Measurements from ENCODE around the gene DIPK2B.

Gene DIPK2B, protein sequence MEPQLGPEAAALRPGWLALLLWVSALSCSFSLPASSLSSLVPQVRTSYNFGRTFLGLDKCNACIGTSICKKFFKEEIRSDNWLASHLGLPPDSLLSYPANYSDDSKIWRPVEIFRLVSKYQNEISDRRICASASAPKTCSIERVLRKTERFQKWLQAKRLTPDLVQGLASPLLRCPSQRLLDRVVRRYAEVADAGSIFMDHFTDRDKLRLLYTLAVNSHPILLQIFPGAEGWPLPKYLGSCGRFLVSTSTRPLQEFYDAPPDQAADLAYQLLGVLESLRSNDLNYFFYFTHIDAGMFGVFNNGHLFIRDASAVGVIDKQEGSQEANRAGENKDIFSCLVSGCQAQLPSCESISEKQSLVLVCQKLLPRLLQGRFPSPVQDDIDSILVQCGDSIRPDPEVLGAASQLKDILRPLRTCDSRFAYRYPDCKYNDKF

DNA sequence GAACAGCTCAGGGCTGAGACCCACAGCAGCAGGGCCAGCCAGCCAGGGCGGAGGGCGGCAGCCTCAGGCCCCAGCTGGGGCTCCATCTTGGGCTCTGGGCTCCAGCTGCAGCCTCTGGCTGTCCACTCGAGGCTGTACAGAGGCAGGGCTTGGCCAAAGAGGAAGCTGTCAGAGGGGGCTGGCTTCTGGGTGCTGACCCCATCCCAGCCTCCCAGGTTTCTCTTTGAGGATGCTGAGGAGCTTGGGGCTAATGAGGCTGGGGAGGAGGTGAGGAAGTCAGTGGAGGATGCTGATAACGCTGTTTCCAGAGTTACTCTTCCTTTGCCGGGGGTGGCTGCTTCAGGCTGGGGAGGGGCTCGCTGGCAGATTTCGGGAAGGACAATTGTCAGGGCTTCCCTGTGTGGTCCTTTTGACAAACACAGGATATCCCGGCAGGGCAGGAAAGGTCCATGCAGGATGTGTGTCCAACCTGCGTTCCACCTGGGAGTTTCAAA is at the start of gene DIPK2B:
Gene DIPK2B, minus strand, starts transcription at position 136 of the 494 bp plus-strand sequence. Its CDS starts 50 bp downstream, at position 86.
- no peak within 1 kb of the TSS for H3K4me3 ChIP-seq (ENCODE audit: low read length)
- no peaks in the 10 kb centered on the region for H3K4me1 ChIP-seq (ENCODE audit: control insufficient read depth, insufficient read depth, low read length)
- no peak within 1 kb of the TSS for H3K27ac ChIP-seq (ENCODE audit: low read depth, low read length)
- H3K36me3 ChIP-seq (ENCODE audit: control insufficient read depth, insufficient read depth, low read length) = no peaks in the 10 kb centered on the region
- no peak within 1 kb of the TSS for H3K9ac ChIP-seq (ENCODE audit: low read length)
- H3K27me3 ChIP-seq (ENCODE audit: control insufficient read depth, insufficient read depth, low read length) = peaks cover 2% of the 10 kb centered on the region

DNA sequence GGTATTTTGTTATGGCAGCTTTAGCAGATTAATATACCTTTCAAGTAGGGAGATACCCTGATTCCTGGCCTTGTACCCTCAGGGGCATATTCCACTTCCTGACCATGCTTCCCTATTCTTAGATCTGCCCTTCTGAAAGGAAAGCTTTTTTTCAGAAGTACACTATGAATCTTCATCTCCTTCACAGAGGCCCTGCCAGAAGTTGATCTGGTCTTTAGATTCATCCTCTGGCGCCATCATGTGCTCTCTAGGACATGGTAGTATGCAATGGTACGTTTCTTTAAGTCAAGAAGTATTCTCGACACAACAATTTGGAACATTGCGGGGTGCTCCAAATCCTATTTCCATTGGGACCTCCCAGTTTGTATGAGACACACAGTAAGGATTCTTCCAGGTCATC is 39.6 kb upstream of the DIPK2B start:
- H3K4me3 ChIP-seq (ENCODE audit: low read length) = no peak overlapping the region
- H3K27me3 ChIP-seq (ENCODE audit: control insufficient read depth, insufficient read depth, low read length) = no peaks in the 10 kb centered on the region
- H3K27ac ChIP-seq (ENCODE audit: low read depth, low read length) = no peak overlapping the region

DNA sequence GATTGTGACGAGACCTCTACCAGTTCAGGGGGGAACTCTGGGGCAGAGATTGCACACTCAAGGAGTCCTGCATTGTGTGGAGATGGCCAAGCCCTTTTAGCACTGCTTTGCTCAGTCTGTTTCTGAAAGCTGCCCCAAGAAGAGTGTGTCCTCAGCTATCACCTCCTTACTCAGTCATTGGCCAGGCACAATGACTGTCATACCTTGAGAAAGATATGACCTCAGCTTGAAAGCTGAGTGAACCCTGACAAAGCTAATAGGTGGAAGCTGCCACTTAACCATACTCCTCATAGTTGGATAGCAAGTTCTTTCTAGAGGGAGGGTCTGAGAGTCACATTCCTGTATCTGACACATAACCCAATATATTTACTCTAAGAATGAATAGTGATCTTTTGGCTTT is 37.8 kb upstream of the DIPK2B start:
- H3K4me1 ChIP-seq (ENCODE audit: control insufficient read depth, insufficient read depth, low read length) = no peaks in the 10 kb centered on the region
- H3K36me3 ChIP-seq (ENCODE audit: control insufficient read depth, insufficient read depth, low read length) = no peaks in the 10 kb centered on the region
- H3K4me3 ChIP-seq (ENCODE audit: low read length) = no peak overlapping the region
- no peaks in the 10 kb centered on the region for H3K27me3 ChIP-seq (ENCODE audit: control insufficient read depth, insufficient read depth, low read length)
- no peak overlapping the region for H3K9ac ChIP-seq (ENCODE audit: low read length)
- H3K27ac ChIP-seq (ENCODE audit: low read depth, low read length) = no peak overlapping the region

More for the DNA sequence above, 39.6 kb upstream of the DIPK2B start:
- H3K9ac ChIP-seq (ENCODE audit: low read length) = no peak overlapping the region
- no peaks in the 10 kb centered on the region for H3K36me3 ChIP-seq (ENCODE audit: control insufficient read depth, insufficient read depth, low read length)
- no peaks in the 10 kb centered on the region for H3K4me1 ChIP-seq (ENCODE audit: control insufficient read depth, insufficient read depth, low read length)

DNA sequence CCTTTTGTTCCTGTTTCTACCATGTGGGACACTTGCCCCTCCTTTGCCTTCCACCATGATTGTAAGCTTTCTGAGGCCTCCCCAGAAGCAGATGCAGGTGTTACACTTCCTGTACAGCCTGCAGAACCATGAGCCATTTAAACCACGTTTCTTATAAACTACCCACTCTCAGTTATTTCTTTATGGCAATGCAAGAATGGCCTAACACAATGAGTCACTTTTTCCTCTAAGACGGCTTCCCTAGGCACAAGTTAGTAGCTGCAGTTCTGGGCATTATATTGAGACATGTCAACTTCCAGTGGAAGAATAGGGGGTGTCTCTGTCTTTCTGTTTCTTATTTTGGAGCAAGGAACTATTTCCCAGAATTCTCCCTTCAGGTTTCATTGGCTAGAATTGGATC is 32.9 kb upstream of the DIPK2B start:
- no peaks in the 10 kb centered on the region for H3K27me3 ChIP-seq (ENCODE audit: control insufficient read depth, insufficient read depth, low read length)

DNA sequence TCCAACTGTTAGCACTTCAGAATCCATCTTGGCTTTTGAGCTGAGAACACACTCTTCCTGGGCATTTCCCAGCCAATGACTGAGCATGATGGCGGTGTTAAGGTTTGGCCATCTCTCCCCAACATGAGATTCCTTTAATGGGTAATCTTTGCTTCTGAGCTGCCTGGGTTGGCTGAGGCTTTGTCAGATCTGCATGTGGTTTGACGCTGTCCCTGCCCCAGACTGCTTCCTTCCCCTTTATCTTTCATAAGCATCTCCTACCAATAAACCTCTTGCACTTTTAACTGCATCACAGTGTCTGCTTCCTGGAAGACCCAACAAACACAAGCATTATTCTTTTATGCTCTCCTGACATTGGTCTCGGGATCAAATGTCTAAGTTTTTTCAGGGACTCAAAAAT is 31.5 kb upstream of the DIPK2B start:
- Histone ChIP-seq H3K27me3 (ENCODE audit: control insufficient read depth, insufficient read depth, low read length) (no peaks in the 10 kb centered on the region), H3K4me3 (ENCODE audit: low read length) (no peak overlapping the region), H3K36me3 (ENCODE audit: control insufficient read depth, insufficient read depth, low read length) (no peaks in the 10 kb centered on the region), H3K4me1 (ENCODE audit: control insufficient read depth, insufficient read depth, low read length) (no peaks in the 10 kb centered on the region), H3K9ac (ENCODE audit: low read length) (no peak overlapping the region), H3K27ac (ENCODE audit: low read depth, low read length) (no peak overlapping the region)

More for the DNA sequence above, 32.9 kb upstream of the DIPK2B start:
- H3K9ac ChIP-seq (ENCODE audit: low read length) = no peak overlapping the region
- no peaks in the 10 kb centered on the region for H3K4me1 ChIP-seq (ENCODE audit: control insufficient read depth, insufficient read depth, low read length)
- H3K36me3 ChIP-seq (ENCODE audit: control insufficient read depth, insufficient read depth, low read length) = no peaks in the 10 kb centered on the region
- no peak overlapping the region for H3K4me3 ChIP-seq (ENCODE audit: low read length)
- H3K27ac ChIP-seq (ENCODE audit: low read depth, low read length) = no peak overlapping the region

DNA sequence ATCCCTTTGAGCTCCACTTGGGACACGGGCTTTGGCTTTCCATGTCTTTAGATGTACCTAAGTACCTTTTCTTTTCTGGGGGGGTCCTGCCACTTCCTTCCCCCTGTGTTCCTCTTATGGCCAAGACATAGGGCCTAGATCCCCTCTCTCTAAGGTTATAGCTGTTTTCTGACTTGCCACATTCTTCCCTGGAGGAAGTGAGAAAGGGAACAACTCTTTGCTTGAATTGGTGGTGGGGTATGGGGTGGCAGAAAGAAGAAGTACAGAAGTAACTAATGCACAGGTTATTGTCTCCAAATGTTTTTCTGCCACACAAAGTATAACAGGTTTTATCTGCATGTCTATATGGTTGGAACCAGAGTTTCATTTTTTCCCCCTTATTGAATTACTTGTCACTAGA is 29.7 kb upstream of the DIPK2B start:
- H3K4me3 ChIP-seq (ENCODE audit: low read length) = no peak overlapping the region
- H3K27me3 ChIP-seq (ENCODE audit: control insufficient read depth, insufficient read depth, low read length) = no peaks in the 10 kb centered on the region
- H3K27ac ChIP-seq (ENCODE audit: low read depth, low read length) = no peak overlapping the region
- H3K36me3 ChIP-seq (ENCODE audit: control insufficient read depth, insufficient read depth, low read length) = no peaks in the 10 kb centered on the region
- no peaks in the 10 kb centered on the region for H3K4me1 ChIP-seq (ENCODE audit: control insufficient read depth, insufficient read depth, low read length)
- H3K9ac ChIP-seq (ENCODE audit: low read length) = no peak overlapping the region

DNA sequence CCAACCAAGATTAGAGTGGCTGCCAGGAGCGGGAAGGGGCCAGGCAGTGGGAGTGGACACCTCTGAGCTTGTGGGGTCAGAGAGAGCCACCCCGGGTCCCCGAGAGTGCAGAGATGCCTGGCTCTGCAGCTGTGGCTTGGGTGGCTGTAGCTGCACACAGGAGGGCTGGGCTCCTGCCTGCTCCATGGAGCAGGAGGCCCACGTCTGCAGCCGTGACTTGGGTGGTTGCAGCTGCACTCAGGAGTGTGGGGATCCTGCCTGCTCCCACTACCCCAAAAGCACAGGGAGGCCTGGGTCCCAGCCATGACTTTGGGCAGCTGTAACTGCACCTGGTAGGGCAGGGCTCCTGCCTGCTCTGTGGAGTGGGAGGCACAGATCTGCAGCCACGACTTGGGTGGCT is 28.7 kb upstream of the DIPK2B start:
- H3K4me3 ChIP-seq (ENCODE audit: low read length) = no peak overlapping the region
- no peaks in the 10 kb centered on the region for H3K27me3 ChIP-seq (ENCODE audit: control insufficient read depth, insufficient read depth, low read length)

DNA sequence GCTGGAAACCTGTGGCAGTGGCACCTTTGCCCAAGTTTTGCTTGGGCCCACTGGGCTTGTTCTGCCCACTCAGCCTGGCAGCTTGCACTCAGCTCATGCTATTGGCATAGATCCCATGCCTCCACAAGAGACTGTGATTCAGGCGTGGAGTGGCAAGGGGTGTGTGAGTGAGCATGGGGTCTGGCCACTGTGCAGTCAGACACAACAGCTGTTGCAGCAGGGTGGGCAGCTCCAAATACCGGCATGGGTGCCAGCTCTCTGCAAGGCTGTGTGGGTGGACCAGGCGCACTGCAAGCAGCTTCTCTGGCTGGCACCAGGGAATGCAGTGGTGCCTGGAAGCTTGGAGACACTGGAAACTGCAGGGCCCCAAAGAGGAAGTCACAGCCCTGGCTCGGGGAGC is 27.4 kb upstream of the DIPK2B start:
- no peak overlapping the region for H3K4me3 ChIP-seq (ENCODE audit: low read length)
- no peaks in the 10 kb centered on the region for H3K27me3 ChIP-seq (ENCODE audit: control insufficient read depth, insufficient read depth, low read length)
- H3K36me3 ChIP-seq (ENCODE audit: control insufficient read depth, insufficient read depth, low read length) = no peaks in the 10 kb centered on the region
- no peak overlapping the region for H3K9ac ChIP-seq (ENCODE audit: low read length)
- H3K4me1 ChIP-seq (ENCODE audit: control insufficient read depth, insufficient read depth, low read length) = no peaks in the 10 kb centered on the region
- H3K27ac ChIP-seq (ENCODE audit: low read depth, low read length) = no peak overlapping the region

More for the DNA sequence above, 28.7 kb upstream of the DIPK2B start:
- no peak overlapping the region for H3K27ac ChIP-seq (ENCODE audit: low read depth, low read length)
- no peaks in the 10 kb centered on the region for H3K4me1 ChIP-seq (ENCODE audit: control insufficient read depth, insufficient read depth, low read length)
- H3K36me3 ChIP-seq (ENCODE audit: control insufficient read depth, insufficient read depth, low read length) = no peaks in the 10 kb centered on the region
- H3K9ac ChIP-seq (ENCODE audit: low read length) = no peak overlapping the region

DNA sequence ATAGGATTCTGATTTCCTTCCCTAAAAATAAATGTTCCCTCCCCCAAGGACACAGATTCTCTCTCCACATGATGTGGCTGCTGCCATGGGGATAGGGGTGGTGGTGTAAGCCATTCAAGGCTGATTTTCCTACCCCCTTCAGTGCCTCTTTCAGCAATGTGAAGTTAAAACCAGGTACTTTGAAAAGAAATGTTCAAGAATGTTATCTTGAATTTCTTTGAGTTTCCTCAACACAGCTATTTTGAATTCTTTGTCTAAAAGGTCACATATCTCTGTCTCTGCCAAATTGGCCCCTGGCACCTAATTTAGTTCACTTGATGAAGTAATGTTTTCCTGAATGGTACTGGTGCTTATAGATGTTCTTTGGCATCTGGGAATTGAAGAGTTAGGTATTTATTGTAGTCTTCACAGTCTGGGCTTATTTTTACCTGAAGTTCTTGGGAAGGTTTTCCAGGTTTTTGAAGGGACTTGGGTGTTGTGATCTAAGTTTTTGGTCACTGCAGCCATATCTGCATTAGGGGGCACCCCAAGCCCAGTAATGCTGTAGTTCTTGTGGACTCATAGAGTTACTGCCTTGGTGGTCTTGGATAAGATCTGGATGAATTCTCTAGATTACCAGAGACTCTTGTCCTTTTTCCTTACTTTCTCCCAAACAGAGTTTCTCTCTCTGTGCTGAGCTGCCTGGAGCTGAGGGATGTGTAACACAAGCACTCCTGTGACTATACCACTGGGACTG is 7.6 kb upstream of the DIPK2B start:
- Histone ChIP-seq H3K27ac (ENCODE audit: low read depth, low read length) (no peak overlapping the region), H3K36me3 (ENCODE audit: control insufficient read depth, insufficient read depth, low read length) (no peaks in the 10 kb centered on the region), H3K27me3 (ENCODE audit: control insufficient read depth, insufficient read depth, low read length) (no peaks in the 10 kb centered on the region), H3K9ac (ENCODE audit: low read length) (no peak overlapping the region), H3K4me1 (ENCODE audit: control insufficient read depth, insufficient read depth, low read length) (no peaks in the 10 kb centered on the region), H3K4me3 (ENCODE audit: low read length) (no peak overlapping the region)

DNA sequence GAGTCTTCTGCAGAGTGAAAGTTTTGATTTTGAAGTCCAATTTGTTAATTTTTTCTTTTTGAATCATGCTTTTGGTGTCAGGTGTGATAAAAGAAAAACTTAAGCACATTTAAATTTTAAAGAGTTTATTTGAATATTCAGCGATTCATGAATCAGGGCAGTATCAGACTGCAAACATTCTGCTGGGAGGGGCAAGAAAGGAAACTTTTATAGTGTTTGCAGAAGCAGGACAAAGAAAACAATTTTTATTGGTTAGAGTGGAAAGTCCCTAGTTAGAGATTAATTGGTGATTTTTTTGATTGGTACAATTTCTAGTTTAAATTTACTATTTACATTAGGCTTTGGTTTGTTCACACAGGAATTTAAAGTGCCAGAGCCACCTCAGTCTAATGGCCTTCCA is 1.5 kb upstream of the DIPK2B start:
- no peak overlapping the region for H3K4me3 ChIP-seq (ENCODE audit: low read length)
- no peaks in the 10 kb centered on the region for H3K27me3 ChIP-seq (ENCODE audit: control insufficient read depth, insufficient read depth, low read length)
- H3K4me1 ChIP-seq (ENCODE audit: control insufficient read depth, insufficient read depth, low read length) = no peaks in the 10 kb centered on the region
- H3K36me3 ChIP-seq (ENCODE audit: control insufficient read depth, insufficient read depth, low read length) = no peaks in the 10 kb centered on the region
- no peak overlapping the region for H3K9ac ChIP-seq (ENCODE audit: low read length)
- no peak overlapping the region for H3K27ac ChIP-seq (ENCODE audit: low read depth, low read length)

DNA sequence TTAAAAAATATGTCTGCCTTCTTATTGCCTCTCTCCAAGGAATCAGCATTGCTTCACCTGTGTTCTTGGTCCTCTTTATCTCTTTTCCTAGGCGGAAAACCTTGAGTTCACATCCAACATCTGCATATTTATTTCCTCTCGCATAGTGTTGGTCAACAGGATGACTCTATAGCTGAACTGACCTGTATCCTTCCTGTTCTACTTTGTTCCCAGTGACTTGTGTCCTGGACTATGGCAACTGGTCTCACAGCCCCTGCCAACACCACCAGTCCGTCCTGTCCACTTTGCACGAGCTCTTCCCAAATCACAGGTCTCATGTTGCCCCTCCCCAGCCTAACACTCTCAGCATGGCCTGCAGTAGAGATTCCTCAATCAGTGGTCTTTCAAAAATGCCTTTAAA is 2.0 kb downstream of the DIPK2B start:
- Histone ChIP-seq H3K4me3 (ENCODE audit: low read length) (no peak overlapping the region), H3K27ac (ENCODE audit: low read depth, low read length) (no peak overlapping the region), H3K9ac (ENCODE audit: low read length) (no peak overlapping the region), H3K27me3 (ENCODE audit: control insufficient read depth, insufficient read depth, low read length) (peaks cover 2% of the 10 kb centered on the region), H3K4me1 (ENCODE audit: control insufficient read depth, insufficient read depth, low read length) (no peaks in the 10 kb centered on the region), H3K36me3 (ENCODE audit: control insufficient read depth, insufficient read depth, low read length) (no peaks in the 10 kb centered on the region)

DNA sequence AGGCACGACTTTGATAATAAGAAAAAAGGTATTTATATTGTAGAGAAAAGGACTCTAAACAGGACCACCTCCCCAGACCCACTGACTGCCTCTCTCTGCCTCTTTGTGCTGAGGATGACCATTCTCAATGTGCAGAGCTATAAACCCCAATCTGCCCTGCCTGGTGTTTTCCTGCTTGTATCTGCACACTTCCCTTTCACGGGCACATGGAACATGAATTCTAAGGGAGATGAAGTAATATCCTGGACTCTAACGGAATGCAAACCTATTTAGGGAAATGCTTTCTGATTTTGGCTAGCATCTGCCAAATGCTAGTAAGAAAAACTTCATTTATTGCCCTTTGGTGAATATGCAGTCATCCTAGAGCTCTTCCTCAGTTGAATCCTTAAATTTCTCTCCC is 2.4 kb downstream of the DIPK2B start:
- Histone ChIP-seq H3K4me1 (ENCODE audit: control insufficient read depth, insufficient read depth, low read length) (no peaks in the 10 kb centered on the region), H3K27ac (ENCODE audit: low read depth, low read length) (no peak overlapping the region), H3K36me3 (ENCODE audit: control insufficient read depth, insufficient read depth, low read length) (no peaks in the 10 kb centered on the region), H3K9ac (ENCODE audit: low read length) (no peak overlapping the region), H3K4me3 (ENCODE audit: low read length) (no peak overlapping the region), H3K27me3 (ENCODE audit: control insufficient read depth, insufficient read depth, low read length) (peaks cover 2% of the 10 kb centered on the region)
